H1 (cell line): ENCODE results near the gene ALG9. TPM values are rescaled to one million over a fixed set of nuclear protein-coding genes. Genes with fewer than 3 reads are reported as not detected.

Experiments
- CTCF ChIA-PET: fragments of 300-600 bp; sonication (Branson Sonifier 250); formaldehyde crosslinking; loops from one replicate; lab custom pipeline; 2021; ENCODE audit not compliant: partially characterized antibody; lab: Charles Lee
- POLR2A ChIA-PET: fragments of 300-600 bp; sonication (Branson Sonifier 250); formaldehyde crosslinking; loops from one replicate; lab custom pipeline; 2021; ENCODE audit warnings: inconsistent platforms; ENCODE audit not compliant: partially characterized antibody; lab: Charles Lee
- DNase-seq, 2 experiments: peaks; one replicate each; pipeline versions ENCODE4 v3.0.0 to v3.0.0-alpha.2; 2010 to 2022; ENCODE audit warnings: low spot score in 2 of 2, low read depth in 1 of 2, mixed read lengths in 1 of 2
- FAIRE-seq: peaks from 2 replicates; lab custom pipeline; 2011; peaks lifted over from hg19 to GRCh38; lab: Jason Lieb, UNC
- H2AFZ ChIP-seq: 2 replicates; pipeline ENCODE4 v1.8.1; 2012; ENCODE audit warnings: low read length, inconsistent platforms
- H2AK5ac ChIP-seq: 2 replicates; pipeline ENCODE4 v1.6.1; 2013; ENCODE audit warnings: low read depth, low read length
- H2BK120ac ChIP-seq: replicated peaks from 2 replicates; pipeline ENCODE3; 2013; ENCODE audit warnings: low read depth, low read length, inconsistent platforms
- H2BK12ac ChIP-seq: 2 replicates; pipeline ENCODE4 v1.6.1; 2013; ENCODE audit warnings: low read depth, low read length
- H2BK15ac ChIP-seq: 2 replicates; pipeline ENCODE4 v1.6.1; 2013; ENCODE audit warnings: low read length
- H2BK20ac ChIP-seq: 2 replicates; pipeline ENCODE4 v1.6.1; 2013; ENCODE audit warnings: low read length
- H2BK5ac ChIP-seq: 2 replicates; pipeline ENCODE4 v1.6.1; 2013; ENCODE audit warnings: low read depth, low read length
- H3K14ac ChIP-seq: 2 replicates; pipeline ENCODE4 v1.6.1; 2013; ENCODE audit warnings: inconsistent platforms; ENCODE audit not compliant: insufficient read length
- H3K18ac ChIP-seq: 2 replicates; pipeline ENCODE4 v1.6.1; 2013; ENCODE audit warnings: low read length; ENCODE audit errors: extremely low read depth
- H3K23ac ChIP-seq: 2 replicates; pipeline ENCODE4 v1.6.1; 2013; ENCODE audit warnings: inconsistent platforms; ENCODE audit not compliant: insufficient read length
- H3K23me2 ChIP-seq: 2 replicates; pipeline ENCODE4 v1.6.1; 2013; ENCODE audit warnings: low read depth, low read length
- H3K27ac ChIP-seq: 2 replicates; pipeline ENCODE4 v1.6.1; 2011; ENCODE audit warnings: low read depth, low read length, inconsistent platforms
- H3K27me3 ChIP-seq, 4 experiments: replicated peaks in 1 of 4; 1 replicate in 1 of 4; 2 replicates in 3 of 4; pipeline versions ENCODE4 v1.6.1 to v1.8.1; 2011 to 2013; ENCODE audit warnings: low read length in 3 of 4, mild to moderate bottlenecking in 3 of 4, inconsistent platforms in 2 of 4, mixed read lengths in 2 of 4, moderate library complexity in 1 of 4; ENCODE audit not compliant: control insufficient read depth in 3 of 4, insufficient read depth in 3 of 4; ENCODE audit errors: extremely low read depth in 1 of 4
- H3K36me3 ChIP-seq, 4 experiments: 2 replicates each; pipeline versions ENCODE4 v1.6.1 to v1.8.1; 2011 to 2013; ENCODE audit warnings: mild to moderate bottlenecking in 4 of 4, low read length in 3 of 4, moderate library complexity in 2 of 4, control low read depth in 1 of 4, inconsistent platforms in 1 of 4; ENCODE audit not compliant: insufficient read depth in 4 of 4, control insufficient read depth in 2 of 4
- H3K4ac ChIP-seq: replicated peaks from 2 replicates; pipeline ENCODE3; 2013; ENCODE audit warnings: low read length, low read depth, mixed read lengths, inconsistent platforms; ENCODE audit not compliant: insufficient read length
- H3K4me1 ChIP-seq, 4 experiments: replicated peaks in 1 of 4; 1 replicate in 1 of 4; 2 replicates in 3 of 4; pipeline versions ENCODE4 v1.6.1 to v1.8.1; 2011 to 2013; ENCODE audit warnings: low read length in 3 of 4, inconsistent platforms in 2 of 4, mixed read lengths in 1 of 4; ENCODE audit not compliant: insufficient read depth in 4 of 4, control insufficient read depth in 3 of 4
- H3K4me2 ChIP-seq, 2 experiments: 2 replicates each; pipeline versions ENCODE4 v1.6.1 to v1.8.1; 2011 to 2013; ENCODE audit warnings: low read depth in 2 of 2, low read length in 2 of 2, control low read depth in 1 of 2, inconsistent platforms in 1 of 2, mild to moderate bottlenecking in 1 of 2; ENCODE audit not compliant: insufficient read depth in 1 of 2
- H3K4me3 ChIP-seq, 4 experiments: fragments of 200-600, 300-600 bp in 1 of 4; sonication (generic), shearing (Covaris generic), sonication (Bioruptor Twin) in 1 of 4; 2 replicates each; pipeline versions ENCODE4 v1.5.1 to v1.8.1; 2011 to 2016; ENCODE audit warnings: low read length in 4 of 4, low read depth in 3 of 4, control low read depth in 2 of 4, inconsistent platforms in 2 of 4, mild to moderate bottlenecking in 2 of 4, mixed read lengths in 1 of 4, moderate library complexity in 1 of 4; ENCODE audit not compliant: insufficient read depth in 2 of 4; ENCODE audit errors: extremely low read depth in 1 of 4
- H3K56ac ChIP-seq: replicated peaks from 2 replicates; pipeline ENCODE3; 2013; ENCODE audit warnings: low read depth, mild to moderate bottlenecking, mixed read lengths, low read length, inconsistent platforms; ENCODE audit not compliant: insufficient read length
- H3K79me1 ChIP-seq: 2 replicates; pipeline ENCODE4 v1.6.1; 2013; ENCODE audit warnings: low read depth, low read length, control low read depth
- H3K79me2 ChIP-seq, 2 experiments: 2 replicates each; pipeline versions ENCODE4 v1.6.1 to v1.8.1; 2012 to 2013; ENCODE audit warnings: low read length in 2 of 2, mild to moderate bottlenecking in 2 of 2, inconsistent platforms in 1 of 2; ENCODE audit not compliant: insufficient read depth in 2 of 2, control insufficient read depth in 1 of 2
- H3K9ac ChIP-seq, 4 experiments: replicated peaks in 1 of 4; 1 replicate in 1 of 4; 2 replicates in 3 of 4; pipeline versions ENCODE4 v1.6.1 to v1.8.1; 2011 to 2013; ENCODE audit warnings: low read depth in 3 of 4, low read length in 3 of 4, control low read depth in 2 of 4, mild to moderate bottlenecking in 2 of 4, moderate library complexity in 2 of 4, inconsistent platforms in 1 of 4; ENCODE audit errors: extremely low read depth in 1 of 4
- H3K9me3 ChIP-seq, 2 experiments: 2 replicates each; pipeline versions ENCODE4 v1.6.1 to v1.8.1; 2012 to 2013; ENCODE audit warnings: mild to moderate bottlenecking in 2 of 2, moderate library complexity in 2 of 2, control low read depth in 1 of 2, inconsistent platforms in 1 of 2, low read depth in 1 of 2, low read length in 1 of 2, mixed read lengths in 1 of 2; ENCODE audit not compliant: insufficient read depth in 2 of 2
- H4K20me1 ChIP-seq, 2 experiments: replicated peaks in 1 of 2; 2 replicates each; pipeline versions ENCODE3 to v1.8.1; 2011 to 2013; ENCODE audit warnings: inconsistent platforms in 2 of 2, low read length in 2 of 2, mild to moderate bottlenecking in 1 of 2; ENCODE audit not compliant: insufficient read depth in 2 of 2, control insufficient read depth in 1 of 2
- H4K5ac ChIP-seq: 2 replicates; pipeline ENCODE4 v1.6.1; 2013; ENCODE audit warnings: low read length, low read depth, mixed read lengths, inconsistent platforms; ENCODE audit not compliant: insufficient read length
- H4K8ac ChIP-seq: 2 replicates; pipeline ENCODE4 v1.8.0; 2013; ENCODE audit warnings: mild to moderate bottlenecking, moderate library complexity, low read length, inconsistent platforms; ENCODE audit not compliant: insufficient read depth; ENCODE audit errors: extremely low read depth
- H4K91ac ChIP-seq: replicated peaks from 2 replicates; pipeline ENCODE3; 2013; ENCODE audit warnings: low read length, mixed read lengths, inconsistent platforms; ENCODE audit not compliant: insufficient read length
- CREB1 ChIP-seq: IDR thresholded peaks from 2 replicates; pipeline ENCODE4 v1.6.1; 2012; ENCODE audit warnings: inconsistent platforms
- WGBS, 2 experiments: shearing (Covaris generic) in 1 of 2; methylation state at CpG; one replicate each; pipeline versions ENCODE4 v1.1.6 to v1.1.7; 2013 to 2015; ENCODE audit warnings: low lambda C conversion rate in 2 of 2, mixed read lengths in 2 of 2, inconsistent platforms in 1 of 2, low coverage in 1 of 2, missing lambda C conversion rate in 1 of 2; ENCODE audit not compliant: insufficient replicate concordance in 2 of 2, insufficient coverage in 1 of 2, insufficient read length in 1 of 2; ENCODE audit errors: extremely low coverage in 1 of 2, missing lambda C conversion rate in 1 of 2; 5-methylcytosine and 5-hydroxymethylcytosine counted together
- polyA plus RNA-seq, 7 experiments: library from polyadenylated mRNA; depleted of rRNA in 3 of 7; stranded (reverse) in 5 of 7; unstranded in 2 of 7; fragments of >200 nt in 5 of 7; fragments of 200-250 nt in 2 of 7; gene quantifications; 1 replicate in 5 of 7; 2 replicates in 1 of 7; 4 replicates in 1 of 7; pipeline versions ENCODE4 v1.2.1 to v1.2.3, GENCODE V29; 2011 to 2013; ENCODE audit warnings: missing spikeins in 2 of 7, mixed read lengths in 2 of 7
- total RNA-seq: library from RNA; stranded (reverse); fragmentation: NEBNext Ultra II Directional; extraction: Animal tissue kit (Norgen Biotek cat#: 25700); gene quantifications from 2 replicates; pipeline ENCODE4 v1.2.1, GENCODE V29; 2021

ALG9 gene
- total and polyA plus RNA-seq, 2 of the 8 experiments (the other 6 are each of a cell fraction or from before 2014, with no cell fraction given): 23.5 to 24.5 TPM

DNA sequence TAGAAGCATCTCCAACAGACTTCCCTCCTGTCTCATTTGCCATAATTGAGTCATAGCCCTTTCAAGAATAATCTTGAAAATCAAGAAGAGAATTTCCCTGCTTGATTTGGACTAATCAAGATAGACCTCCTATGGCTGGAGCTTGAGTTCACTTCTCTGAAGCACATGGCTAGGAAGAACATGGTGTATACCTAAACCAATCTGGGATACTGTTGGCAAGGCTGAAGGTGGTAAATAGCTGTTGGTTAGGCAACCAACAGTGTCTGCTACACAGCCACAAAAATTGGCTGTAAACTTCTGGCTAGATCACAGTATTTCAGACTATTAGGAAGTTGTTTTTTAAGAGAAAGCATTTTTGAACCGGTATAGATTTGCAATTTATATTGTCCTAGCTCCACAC is 35.3 kb upstream of the ALG9 start:
- H2BK5ac ChIP-seq: no peak overlapping the region
- H3K27me3 ChIP-seq: no peaks in the 10 kb centered on the region
- H3K27ac ChIP-seq: no peak overlapping the region
- H3K9ac ChIP-seq: no peak overlapping the region
- no peaks in the 10 kb centered on the region for H3K79me2 ChIP-seq
- no peak overlapping the region for H2BK120ac ChIP-seq
- ChIA-PET CTCF (interaction anchor here (0.6 to 2.5 kb wide), 3 partner anchors 24 to 131 kb away, joined by 4 read pairs; no protein-coding TSS in a partner anchor), POLR2A (interaction anchor here (0.6 kb wide), 1 partner anchor 11 kb away, joined by 3 read pairs; no protein-coding TSS in a partner anchor)
- no peak overlapping the region for H3K56ac ChIP-seq
- no peak overlapping the region for H2BK12ac ChIP-seq
- H3K23ac ChIP-seq: no peak overlapping the region
- H2BK20ac ChIP-seq: no peak overlapping the region
- no peak overlapping the region for H3K18ac ChIP-seq
- H2BK15ac ChIP-seq: peak overlapping the region; percentile 85; the same call in 1 of the 2 replicates
- no peaks in the 10 kb centered on the region for H3K36me3 ChIP-seq
- no peak overlapping the region for H3K14ac ChIP-seq
- H3K9me3 ChIP-seq: no peaks in the 10 kb centered on the region
- no peak overlapping the region for H4K91ac ChIP-seq
- no peak overlapping the region for H2AK5ac ChIP-seq
- no peak overlapping the region for H3K4me2 ChIP-seq
- H4K5ac ChIP-seq: no peak overlapping the region
- no peaks in the 10 kb centered on the region for H3K79me1 ChIP-seq
- H3K4me1 ChIP-seq: peaks cover 0 to 3% (median 1%) of the 10 kb centered on the region in 4 experiments; a peak in 6 of 7 replicates
- H3K23me2 ChIP-seq: no peaks in the 10 kb centered on the region
- FAIRE-seq (no peak), DNase-seq (no peak)
- WGBS, 2 experiments: 91% methylated on average over 1 of the region's 1 CpG; no CpG with 5 or more reads in 1 of the 2 experiments
- H4K20me1 ChIP-seq: no peaks in the 10 kb centered on the region
- H2AFZ ChIP-seq: no peak overlapping the region
- no peak overlapping the region for H3K4me3 ChIP-seq
- H4K8ac ChIP-seq: no peak overlapping the region
- H3K4ac ChIP-seq: no peak overlapping the region
- TF ChIP-seq CREB1: no peak
